ENCODE results near the gene C16orf87. TPM values are rescaled to one million over a fixed set of nuclear protein-coding genes. Genes with fewer than 3 reads are reported as not detected.
"Not testable (repeated sequence)": the region's sequence is repeated elsewhere in the genome, so short reads cannot be mapped to it uniquely, and the experiment has no call there.

Gene C16orf87
- 12.7 TPM for polyA plus RNA-seq (2013, experiment 1 of 2; ENCODE audit: insufficient read length)
- 12.3 TPM for polyA plus RNA-seq (2013, experiment 2 of 2; ENCODE audit: insufficient read length)

- DNase-seq: peak; percentile 91
Observed at GRCh38 chr16:46830902-46831647, at the start of gene C16orf87. C16orf87 (minus strand) TSS chr16:46831180; CDS start chr16:46831149, 31 bp downstream.

GRCh38 chr16:46875243-46875642 lies 44.3 kb upstream of the C16orf87 start:
- DNase-seq: no peak

- no peak for DNase-seq
Observed at GRCh38 chr16:46873201-46873600, 42.2 kb upstream of the C16orf87 start.

- no peak for DNase-seq
Observed at GRCh38 chr16:46871597-46871996, 40.6 kb upstream of the C16orf87 start.

GRCh38 chr16:46868891-46869290 lies 37.9 kb upstream of the C16orf87 start:
- DNase-seq: not testable (repeated sequence)

GRCh38 chr16:46867486-46867885 lies 36.5 kb upstream of the C16orf87 start:
- not testable (repeated sequence) for DNase-seq

GRCh38 chr16:46866286-46866685 lies 35.3 kb upstream of the C16orf87 start:
- no peak for DNase-seq

- DNase-seq: no peak
Observed at GRCh38 chr16:46862555-46863447, 31.8 kb upstream of the C16orf87 start.

GRCh38 chr16:46859719-46860152 lies 28.8 kb upstream of the C16orf87 start:
- DNase-seq: peak; percentile 86

- DNase-seq: no peak
Observed at GRCh38 chr16:46858151-46858550, 27.2 kb upstream of the C16orf87 start.

GRCh38 chr16:46857368-46857945 lies 26.5 kb upstream of the C16orf87 start:
- peak; percentile 53 for DNase-seq

GRCh38 chr16:46855389-46855788 lies 24.4 kb upstream of the C16orf87 start:
- DNase-seq: no peak

GRCh38 chr16:46854846-46855245 lies 23.9 kb upstream of the C16orf87 start:
- DNase-seq: no peak

GRCh38 chr16:46853713-46854443 lies 22.9 kb upstream of the C16orf87 start:
- DNase-seq: peak; percentile 58

- DNase-seq: no peak
Observed at GRCh38 chr16:46852130-46852529, 21.1 kb upstream of the C16orf87 start.

GRCh38 chr16:46850619-46851555 lies 19.9 kb upstream of the C16orf87 start:
- DNase-seq: no peak

GRCh38 chr16:46848768-46849764 lies 18.1 kb upstream of the C16orf87 start:
- no peak for DNase-seq

GRCh38 chr16:46845952-46846351 lies 15.0 kb upstream of the C16orf87 start:
- no peak for DNase-seq

- DNase-seq: peak; percentile 36
Observed at GRCh38 chr16:46844771-46845170, 13.8 kb upstream of the C16orf87 start.

Measured in fibroblast of skin of back (primary cell).